GM10847 (cell line): ENCODE measurements around the gene DNASE1L2.

Experiments
- POLR2A ChIP-seq: IDR thresholded peaks from 2 replicates; pipeline ENCODE4 v1.6.1; 2011; ENCODE audit not compliant: insufficient read length; ENCODE audit errors: extremely low read depth

The DNASE1L2 gene

GRCh38 chr16:2198283-2198682 lies 38.0 kb upstream of the DNASE1L2 start:
- TF ChIP-seq POLR2A: no peak

- no peak for TF ChIP-seq POLR2A
Observed at GRCh38 chr16:2199095-2199494, 37.1 kb upstream of the DNASE1L2 start.

- no peak for TF ChIP-seq POLR2A
Observed at GRCh38 chr16:2199621-2200139, 36.6 kb upstream of the DNASE1L2 start.

- no peak for TF ChIP-seq POLR2A
Observed at GRCh38 chr16:2200313-2200712, 35.9 kb upstream of the DNASE1L2 start.

GRCh38 chr16:2204416-2205103 lies 31.7 kb upstream of the DNASE1L2 start:
- TF ChIP-seq POLR2A: no peak

GRCh38 chr16:2205104-2205966 lies 30.9 kb upstream of the DNASE1L2 start, which contains the start of gene MLST8:
Gene MLST8 (plus strand): TSS chr16:2205454. CDS start chr16:2206086, 632 bp downstream.
- TF ChIP-seq POLR2A: peak; percentile 90

GRCh38 chr16:2205967-2206313 lies 30.3 kb upstream of the DNASE1L2 start:
- no peak for TF ChIP-seq POLR2A

- TF ChIP-seq POLR2A: no peak
Observed at GRCh38 chr16:2206420-2206779, 29.8 kb upstream of the DNASE1L2 start.

- no peak for TF ChIP-seq POLR2A
Observed at GRCh38 chr16:2206780-2207433, 29.3 kb upstream of the DNASE1L2 start.

GRCh38 chr16:2207872-2208271 lies 28.4 kb upstream of the DNASE1L2 start:
- no peak for TF ChIP-seq POLR2A

GRCh38 chr16:2208308-2208707 lies 27.9 kb upstream of the DNASE1L2 start:
- TF ChIP-seq POLR2A: no peak

GRCh38 chr16:2208772-2209171 lies 27.5 kb upstream of the DNASE1L2 start:
- no peak for TF ChIP-seq POLR2A

GRCh38 chr16:2209258-2210008 lies 26.8 kb upstream of the DNASE1L2 start:
- TF ChIP-seq POLR2A: no peak

GRCh38 chr16:2210009-2210332 lies 26.3 kb upstream of the DNASE1L2 start:
- no peak for TF ChIP-seq POLR2A
